MM.1S (cell line): ENCODE data around the gene SHQ1.
A peak's percentile ranks its signal among the peaks of the same experiment; 100 is the strongest.
"Not testable (repeated sequence)": the region's sequence is repeated elsewhere in the genome, so short reads cannot be mapped to it uniquely, and the experiment has no call there.

Experiments used
- DNase-seq: peaks from one replicate; pipeline ENCODE4 v3.0.0-alpha.2; 2015
- H2AFZ ChIP-seq: fragments of 300-600 bp; sonication (generic); 2 replicates; pipeline ENCODE4 v1.6.0; 2016; ENCODE audit warnings: antibody characterized with exemption, low read length
- H3F3A ChIP-seq: fragments of 300-600 bp; sonication (generic); 2 replicates; pipeline ENCODE4 v1.6.1; 2016; ENCODE audit warnings: mild to moderate bottlenecking, antibody characterized with exemption, low read length, moderate library complexity, mixed read lengths; ENCODE audit not compliant: insufficient read depth
- H3K27ac ChIP-seq: fragments of 300-600 bp; sonication (generic); 2 replicates; pipeline ENCODE4 v1.5.1; 2016; ENCODE audit warnings: mild to moderate bottlenecking, low read length
- H3K27me3 ChIP-seq: fragments of 300-600 bp; sonication (generic); replicated peaks from 2 replicates; pipeline ENCODE4 v1.6.0; 2016; ENCODE audit warnings: low read length; ENCODE audit not compliant: insufficient read depth
- H3K36me3 ChIP-seq: fragments of 300-600 bp; sonication (generic); replicated peaks from 2 replicates; pipeline ENCODE4 v1.6.1; 2016; ENCODE audit warnings: mild to moderate bottlenecking, low read length, mixed read lengths; ENCODE audit not compliant: insufficient read depth
- H3K4me1 ChIP-seq: fragments of 300-600 bp; sonication (generic); 2 replicates; pipeline ENCODE4 v1.6.1; 2016; ENCODE audit warnings: low read length, mixed read lengths
- H3K4me2 ChIP-seq: fragments of 300-600 bp; sonication (generic); 2 replicates; pipeline ENCODE4 v1.6.0; 2016; ENCODE audit warnings: low read depth, low read length
- H3K4me3 ChIP-seq: fragments of 300-600 bp; sonication (generic); 2 replicates; pipeline ENCODE4 v1.5.1; 2016; ENCODE audit warnings: low read length, mixed read lengths
- H3K79me2 ChIP-seq: fragments of 300-600 bp; sonication (generic); 2 replicates; pipeline ENCODE4 v1.6.1; 2016; ENCODE audit warnings: mixed run types, low read length, mixed read lengths
- H3K9ac ChIP-seq: fragments of 300-600 bp; sonication (generic); 2 replicates; pipeline ENCODE4 v1.6.1; 2016; ENCODE audit warnings: low read length, mixed read lengths
- H3K9me2 ChIP-seq: fragments of 300-600 bp; sonication (generic); replicated peaks from 2 replicates; pipeline ENCODE4 v1.6.1; 2016; ENCODE audit warnings: mild to moderate bottlenecking, low read length, mixed read lengths; ENCODE audit not compliant: insufficient read depth
- H3K9me3 ChIP-seq: fragments of 300-600 bp; sonication (generic); replicated peaks from 2 replicates; pipeline ENCODE4 v1.6.1; 2016; ENCODE audit warnings: mild to moderate bottlenecking, low read length, mixed read lengths; ENCODE audit not compliant: insufficient read depth
- H4K20me1 ChIP-seq: fragments of 300-600 bp; sonication (generic); 2 replicates; pipeline ENCODE4 v1.6.1; 2016; ENCODE audit warnings: mild to moderate bottlenecking, low read length, moderate library complexity, mixed read lengths; ENCODE audit not compliant: insufficient read depth
- CTCF ChIP-seq: fragments of 300-600 bp; sonication (generic); IDR thresholded peaks from 2 replicates; pipeline ENCODE4 v1.5.1; 2016; ENCODE audit warnings: antibody characterized with exemption, low read length, mixed read lengths
- EZH2 ChIP-seq: fragments of 300-600 bp; sonication (generic); optimal IDR thresholded peaks from 2 replicates; pipeline ENCODE3; 2017; ENCODE audit warnings: low read depth, mild to moderate bottlenecking, antibody characterized with exemption, low read length, mixed read lengths
- EZH2phosphoT487 ChIP-seq: fragments of 300-600 bp; sonication (generic); IDR thresholded peaks from 2 replicates; pipeline ENCODE4 v1.6.1; 2018; ENCODE audit warnings: antibody characterized with exemption, low read length

SHQ1 gene

GRCh38 chr3:72739531-72740466, 108.4 kb downstream of the SHQ1 start:
- H2AFZ ChIP-seq, result no peak overlapping the region
- H3K4me2 ChIP-seq, result no peak overlapping the region

GRCh38 chr3:72738752-72739530, 109.3 kb downstream of the SHQ1 start:
- H4K20me1 ChIP-seq, result no peaks in the 10 kb centered on the region
- no peaks in the 10 kb centered on the region for H3F3A ChIP-seq
- TF ChIP-seq CTCF (no peak), EZH2phosphoT487 (no peak), EZH2 (no peak)
- H3K4me1 ChIP-seq, result 0 out of 2 replicates have a peak, but pooled peaks cover 3% of the 10 kb centered on the region
- peak overlapping the region; percentile 93 for H3K4me2 ChIP-seq
- peak; percentile 30 for DNase-seq
- H3K9me3 ChIP-seq, result no peaks in the 10 kb centered on the region
- no peaks in the 10 kb centered on the region for H3K27me3 ChIP-seq
- no peak overlapping the region for H3K27ac ChIP-seq
- H2AFZ ChIP-seq, result peak overlapping the region; percentile 88
- H3K9me2 ChIP-seq, result no peaks in the 10 kb centered on the region
- no peaks in the 10 kb centered on the region for H3K79me2 ChIP-seq
- no peak overlapping the region; the same call in 1 of the 2 replicates for H3K9ac ChIP-seq
- no peaks in the 10 kb centered on the region for H3K36me3 ChIP-seq
- peak overlapping the region; percentile 60 for H3K4me3 ChIP-seq

More at GRCh38 chr3:72739531-72740466, 108.4 kb downstream of the SHQ1 start:
- H4K20me1 ChIP-seq, result no peaks in the 10 kb centered on the region
- H3K4me3 ChIP-seq, result no peak overlapping the region
- no peak overlapping the region for H3K27ac ChIP-seq
- DNase-seq, result no peak
- no peak for TF ChIP-seq EZH2
- TF ChIP-seq EZH2phosphoT487, result no peak
- no peak for TF ChIP-seq CTCF
- H3K9me2 ChIP-seq, result no peaks in the 10 kb centered on the region
- H3F3A ChIP-seq, result no peaks in the 10 kb centered on the region
- H3K79me2 ChIP-seq, result no peaks in the 10 kb centered on the region
- no peaks in the 10 kb centered on the region for H3K36me3 ChIP-seq
- H3K27me3 ChIP-seq, result no peaks in the 10 kb centered on the region
- no peaks in the 10 kb centered on the region for H3K9me3 ChIP-seq
- H3K4me1 ChIP-seq, result 0 out of 2 replicates have a peak, but pooled peaks cover 3% of the 10 kb centered on the region
- H3K9ac ChIP-seq, result no peak overlapping the region

- H4K20me1 ChIP-seq, H3K9me3 ChIP-seq, H3K27ac ChIP-seq, H3K9ac ChIP-seq, H3K9me2 ChIP-seq, H3K4me1 ChIP-seq, H3F3A ChIP-seq, H2AFZ ChIP-seq, H3K36me3 ChIP-seq, H3K27me3 ChIP-seq, H3K79me2 ChIP-seq, DNase-seq, H3K4me3 ChIP-seq, H3K4me2 ChIP-seq: not testable (repeated sequence)
Measured at GRCh38 chr3:72735072-72735471, 113.2 kb downstream of the SHQ1 start.
